Dedifferentiated amniotic fluid mesenchymal stem cell (primary cell): Measurements from ENCODE around the gene BRF1.
"Not testable (repeated sequence)": the region's sequence is repeated elsewhere in the genome, so short reads cannot be mapped to it uniquely, and the experiment has no call there.

Experiments used
- DNase-seq: peaks from one replicate; pipeline ENCODE4 v3.0.0-alpha.2; 2016; ENCODE audit errors: extremely low spot score

BRF1 gene

GRCh38 chr14:105300542-105301102 lies at the start of gene BRF1:
BRF1 (minus strand) TSS chr14:105301001; CDS start chr14:105300629, 372 bp downstream.
- peak; percentile 76 for DNase-seq

- no peak for DNase-seq
Observed at GRCh38 chr14:105349992-105350391, 49.2 kb upstream of the BRF1 start.

GRCh38 chr14:105348945-105349699 lies 48.3 kb upstream of the BRF1 start:
- no peak for DNase-seq

GRCh38 chr14:105348169-105348944 lies 47.6 kb upstream of the BRF1 start:
- DNase-seq, result no peak

GRCh38 chr14:105347587-105347968 lies 46.8 kb upstream of the BRF1 start:
- DNase-seq, result no peak

GRCh38 chr14:105346876-105347586 lies 46.2 kb upstream of the BRF1 start:
- DNase-seq, result no peak

- no peak for DNase-seq
Observed at GRCh38 chr14:105346200-105346533, 45.4 kb upstream of the BRF1 start.

GRCh38 chr14:105343194-105343593 lies 42.4 kb upstream of the BRF1 start:
- no peak for DNase-seq

GRCh38 chr14:105340821-105341733 lies 40.3 kb upstream of the BRF1 start:
- DNase-seq, result no peak

- DNase-seq, result no peak
Observed at GRCh38 chr14:105337966-105338741, 37.4 kb upstream of the BRF1 start.

GRCh38 chr14:105337433-105337832 lies 36.6 kb upstream of the BRF1 start:
- DNase-seq, result no peak

- DNase-seq, result no peak
Observed at GRCh38 chr14:105336477-105337287, 35.9 kb upstream of the BRF1 start.

- no peak for DNase-seq
Observed at GRCh38 chr14:105335735-105336476, 35.1 kb upstream of the BRF1 start.

- not testable (repeated sequence) for DNase-seq
Observed at GRCh38 chr14:105335231-105335542, 34.4 kb upstream of the BRF1 start.

- DNase-seq, result no peak
Observed at GRCh38 chr14:105334383-105335230, 33.8 kb upstream of the BRF1 start.

GRCh38 chr14:105333613-105334364 lies 33.0 kb upstream of the BRF1 start:
- DNase-seq, result no peak

GRCh38 chr14:105333020-105333490 lies 32.3 kb upstream of the BRF1 start:
- DNase-seq, result no peak
